HG03139 (cell line): ENCODE data around the gene STRIT1.

Source experiments
- ATAC-seq: cut with Tn5 transposase; IDR thresholded peaks from one replicate; pipeline ENCODE4 v1.9.1; 2021; ENCODE audit not compliant: unreplicated experiment

Gene STRIT1

GRCh38 chr3:155293516-155293915 is at the start of gene STRIT1:
Gene STRIT1 (minus strand): TSS chr3:155293683.
- ATAC-seq: no peak

- ATAC-seq: no peak
Measured at GRCh38 chr3:155342344-155342743, 48.9 kb upstream of the STRIT1 start.

- no peak for ATAC-seq
Measured at GRCh38 chr3:155339052-155339451, 45.6 kb upstream of the STRIT1 start.

GRCh38 chr3:155335724-155336354 is 42.4 kb upstream of the STRIT1 start:
- no peak for ATAC-seq

- peak; percentile 88 for ATAC-seq
Measured at GRCh38 chr3:155334914-155335723, 41.6 kb upstream of the STRIT1 start.

- no peak for ATAC-seq
Measured at GRCh38 chr3:155334215-155334913, 40.9 kb upstream of the STRIT1 start.

GRCh38 chr3:155332716-155333115 is 39.2 kb upstream of the STRIT1 start:
- ATAC-seq: no peak

- ATAC-seq: no peak
Measured at GRCh38 chr3:155331078-155331477, 37.6 kb upstream of the STRIT1 start.

- no peak for ATAC-seq
Measured at GRCh38 chr3:155330370-155330769, 36.9 kb upstream of the STRIT1 start.

- ATAC-seq: no peak
Measured at GRCh38 chr3:155329513-155330048, 36.1 kb upstream of the STRIT1 start.

- ATAC-seq: no peak
Measured at GRCh38 chr3:155327871-155328270, 34.4 kb upstream of the STRIT1 start.

GRCh38 chr3:155327430-155327829 is 33.9 kb upstream of the STRIT1 start:
- ATAC-seq: no peak

GRCh38 chr3:155326901-155327300 is 33.4 kb upstream of the STRIT1 start:
- ATAC-seq: no peak

GRCh38 chr3:155326244-155326643 is 32.8 kb upstream of the STRIT1 start:
- no peak for ATAC-seq

- ATAC-seq: no peak
Measured at GRCh38 chr3:155325263-155325835, 31.9 kb upstream of the STRIT1 start.

- ATAC-seq: peak; percentile 74
Measured at GRCh38 chr3:155323063-155323666, 29.7 kb upstream of the STRIT1 start.

GRCh38 chr3:155321418-155321817 is 27.9 kb upstream of the STRIT1 start:
- no peak for ATAC-seq

GRCh38 chr3:155320934-155321333 is 27.5 kb upstream of the STRIT1 start:
- no peak for ATAC-seq

- ATAC-seq: no peak
Measured at GRCh38 chr3:155318740-155319139, 25.3 kb upstream of the STRIT1 start.

- ATAC-seq: no peak
Measured at GRCh38 chr3:155317211-155317610, 23.7 kb upstream of the STRIT1 start.

GRCh38 chr3:155316426-155316825 is 22.9 kb upstream of the STRIT1 start:
- ATAC-seq: no peak
